B cell (primary cell): ENCODE results near the gene MESD. TPM values are rescaled to one million over a fixed set of nuclear protein-coding genes. Genes with fewer than 3 reads are reported as not detected.

Source experiments
- ATAC-seq: fragments of 200-7000 bp; cut with Tn5 transposase; one replicate; pipeline ENCODE4 v1.10.0; 2021; ENCODE audit warnings: low read depth, mild to moderate bottlenecking, moderate number of reproducible peaks, moderate library complexity
- CTCF ChIA-PET: fragments of 350-600 bp; sonication (Branson Sonifier 250); formaldehyde crosslinking; loops from one replicate; lab custom pipeline; 2021; ENCODE audit warnings: antibody characterized with exemption, inconsistent platforms; lab: Charles Lee
- POLR2A ChIA-PET: fragments of 350-600 bp; sonication (Branson Sonifier 250); formaldehyde crosslinking; loops from one replicate; lab custom pipeline; 2021; ENCODE audit warnings: antibody characterized with exemption; lab: Charles Lee
- DNase-seq: peaks from one replicate; pipeline ENCODE4 v3.0.0; 2013
- H2AFZ ChIP-seq: 2 replicates; pipeline ENCODE4 v1.6.1; 2012; ENCODE audit warnings: mild to moderate bottlenecking, low read depth, low read length; ENCODE audit not compliant: insufficient read depth, poor library complexity, severe bottlenecking
- H3K27ac ChIP-seq, 2 donors: 1 replicate in 1 of 2; 2 replicates in 1 of 2; pipeline ENCODE4 v1.5.1; 2012 to 2013; ENCODE audit warnings: low read length in 2 of 2, mild to moderate bottlenecking in 2 of 2, moderate library complexity in 1 of 2
- H3K27me3 ChIP-seq, 4 experiments: fragments of 200-600 bp in 1 of 4; sonication (generic) in 1 of 4; replicated peaks in 1 of 4; 1 replicate in 2 of 4; 2 replicates in 2 of 4; pipeline versions ENCODE4 v1.6.1 to v1.7.0; 2013 to 2016; ENCODE audit warnings: low read length in 3 of 4, mild to moderate bottlenecking in 2 of 4, mixed read lengths in 1 of 4, moderate library complexity in 1 of 4; ENCODE audit not compliant: insufficient read depth in 4 of 4, control insufficient read depth in 3 of 4; ENCODE audit errors: control extremely low read depth in 1 of 4
- H3K36me3 ChIP-seq, 2 experiments: replicated peaks in 1 of 2; 1 replicate in 1 of 2; 2 replicates in 1 of 2; pipeline versions ENCODE4 v1.6.1 to v1.7.1; 2013; ENCODE audit warnings: low read length in 1 of 2; ENCODE audit not compliant: insufficient read depth in 2 of 2, control insufficient read depth in 1 of 2; ENCODE audit errors: control extremely low read depth in 1 of 2, extremely low read depth in 1 of 2
- H3K4me1 ChIP-seq, 2 donors: fragments of 200-600 bp in 1 of 2; sonication (generic) in 1 of 2; 1 replicate in 1 of 2; 2 replicates in 1 of 2; pipeline versions ENCODE4 v1.5.1 to v1.6.1; 2013 to 2017; ENCODE audit warnings: low read length in 2 of 2; ENCODE audit not compliant: control insufficient read depth in 2 of 2, insufficient read depth in 2 of 2
- H3K4me2 ChIP-seq: replicated peaks from 2 replicates; pipeline ENCODE3; 2012; ENCODE audit warnings: mild to moderate bottlenecking, low read depth, low read length; ENCODE audit not compliant: poor library complexity, severe bottlenecking
- H3K4me3 ChIP-seq, 5 experiments: fragments of 200-600 bp in 1 of 5; sonication (generic) in 1 of 5; 1 replicate in 3 of 5; 2 replicates in 2 of 5; pipeline versions ENCODE4 v1.5.1 to v1.7.0; 2011 to 2016; ENCODE audit warnings: low read length in 4 of 5, mild to moderate bottlenecking in 4 of 5, low read depth in 2 of 5, control low read depth in 1 of 5, moderate library complexity in 1 of 5; ENCODE audit not compliant: insufficient read depth in 1 of 5; ENCODE audit errors: control extremely low read depth in 1 of 5, extremely low read depth in 1 of 5
- H3K79me2 ChIP-seq: fragments of 200-600 bp; sonication (generic); one replicate; pipeline ENCODE4 v1.6.0; 2016; ENCODE audit warnings: low read length; ENCODE audit not compliant: control insufficient read depth, insufficient read depth
- H3K9ac ChIP-seq: fragments of 200-600 bp; sonication (generic); 2 replicates; pipeline ENCODE4 v1.6.1; 2017; ENCODE audit warnings: mild to moderate bottlenecking, low read length, moderate library complexity
- H3K9me3 ChIP-seq, 3 donors: one replicate each; pipeline versions ENCODE4 v1.6.1 to v1.7.1; 2013; ENCODE audit warnings: low read length in 2 of 3; ENCODE audit not compliant: control insufficient read depth in 2 of 3, insufficient read depth in 1 of 3; ENCODE audit errors: control extremely low read depth in 1 of 3
- H4K20me1 ChIP-seq: 2 replicates; pipeline ENCODE4 v1.6.0; 2012; ENCODE audit warnings: mild to moderate bottlenecking, low read length; ENCODE audit not compliant: insufficient read depth, control insufficient read depth, poor library complexity, severe bottlenecking
- H3K27ac Mint-ChIP-seq: one replicate; pipeline ENCODE4 v1.8.0; 2021; ENCODE audit warnings: mixed read lengths
- H3K27me3 Mint-ChIP-seq: one replicate; pipeline ENCODE4 v1.8.0; 2021; ENCODE audit warnings: mixed read lengths
- H3K4me1 Mint-ChIP-seq: one replicate; pipeline ENCODE4 v1.8.0; 2021; ENCODE audit warnings: mixed read lengths
- H3K4me3 Mint-ChIP-seq: one replicate; pipeline ENCODE4 v1.8.0; 2021; ENCODE audit warnings: mixed read lengths
- H3K9me3 Mint-ChIP-seq: one replicate; pipeline ENCODE4 v1.8.0; 2022; ENCODE audit warnings: mixed read lengths; ENCODE audit not compliant: insufficient read depth
- CTCF ChIP-seq: fragments of 200-600 bp; IDR thresholded peaks from one replicate; pipeline ENCODE4 v1.8.0; 2022; ENCODE audit warnings: antibody characterized with exemption, mild to moderate bottlenecking
- EZH2 ChIP-seq: IDR thresholded peaks from 2 replicates; pipeline ENCODE4 v1.6.1; 2012; ENCODE audit warnings: borderline replicate concordance, low read depth, mild to moderate bottlenecking, moderate library complexity, low read length; ENCODE audit not compliant: insufficient read depth, poor library complexity, severe bottlenecking
- WGBS: methylation state at CpG from one replicate; pipeline ENCODE4 v1.1.5; 2013; ENCODE audit warnings: missing lambda C conversion rate; ENCODE audit not compliant: insufficient coverage; 5-methylcytosine and 5-hydroxymethylcytosine counted together
- intact Hi-C: fragments of 100-400 bp; cut with micrococcal nuclease; formaldehyde crosslinking; loops from one replicate; pipeline ENCODE4 v1.10.0; 2022
- polyA plus RNA-seq: library from polyadenylated mRNA; depleted of rRNA; stranded (reverse); fragments of >200 nt; gene quantifications from 2 replicates; pipeline ENCODE4 v1.2.3, GENCODE V29; 2012
- total RNA-seq, 2 donors: library from RNA; stranded (reverse); fragments of 120-200 nt in 1 of 2; gene quantifications; 1 replicate in 1 of 2; 2 replicates in 1 of 2; pipeline versions ENCODE4 v1.2.3 to v1.2.4, GENCODE V29; 2013 to 2022

Gene MESD
- total and polyA plus RNA-seq, 2 donors (not counting 1 experiment from before 2014, with no cell fraction given), result 7.9 to 35.3 TPM

DNA sequence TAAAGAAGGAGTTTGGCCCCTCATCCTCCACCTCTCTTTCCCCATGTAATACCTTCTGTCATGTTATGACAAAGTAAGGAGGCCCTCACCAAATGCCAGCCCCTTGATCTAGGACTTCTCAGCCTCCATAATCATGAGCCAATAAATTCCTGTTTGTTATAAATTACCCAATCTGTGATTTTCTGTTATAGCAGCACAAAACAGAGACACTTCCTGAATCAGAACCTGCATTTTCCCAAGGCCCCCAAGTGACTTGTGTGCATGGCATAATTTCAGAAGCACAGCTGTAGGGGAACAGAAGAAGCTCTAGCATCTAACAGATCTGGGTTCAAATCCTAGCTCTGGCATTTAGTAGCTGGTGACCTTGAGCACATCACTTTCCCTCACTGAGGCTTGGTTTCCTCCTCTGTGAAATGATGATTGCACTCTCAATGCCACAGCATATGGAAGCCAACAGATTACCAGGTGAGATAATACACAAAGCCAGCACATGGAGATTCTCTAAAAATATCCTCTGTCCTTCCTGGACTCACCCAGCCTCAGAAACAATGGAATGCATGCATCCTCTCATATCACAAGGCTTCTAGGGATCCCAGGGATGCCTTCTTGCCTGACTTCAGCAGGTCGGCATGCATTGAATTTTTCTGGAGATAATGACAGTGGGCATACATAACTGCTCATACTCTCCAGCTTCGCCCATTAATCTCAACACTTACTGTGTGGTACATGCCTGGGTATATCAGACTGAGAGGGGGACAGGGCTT, 37.4 kb upstream of the MESD start:
- Mint-ChIP-seq H3K4me3 (no peak overlapping the region), H3K27me3 (peaks cover 3% of the 10 kb centered on the region), H3K27ac (no peak overlapping the region), H3K4me1 (peaks cover 28% of the 10 kb centered on the region), H3K9me3 (peaks cover 2% of the 10 kb centered on the region)
- no peaks in the 10 kb centered on the region for H4K20me1 ChIP-seq
- ATAC-seq, result no peak
- H3K4me2 ChIP-seq, result no peak overlapping the region
- no peak for TF ChIP-seq EZH2
- TF ChIP-seq CTCF, result no peak
- H3K27me3 ChIP-seq, result no peaks in the 10 kb centered on the region
- H3K9ac ChIP-seq, result no peak overlapping the region
- no peaks in the 10 kb centered on the region for H3K9me3 ChIP-seq
- intact Hi-C loops, result no loop called here
- no peaks in the 10 kb centered on the region for H3K36me3 ChIP-seq
- no peak overlapping the region for H2AFZ ChIP-seq
- H3K4me1 ChIP-seq, result peaks cover 17 to 21% of the 10 kb centered on the region in 2 donors
- WGBS, result no CpG with 5 or more reads among the region's 2 CpGs
- CTCF ChIA-PET, result no interaction called here
- DNase-seq, result no peak
- POLR2A ChIA-PET, result no interaction called here
- H3K4me3 ChIP-seq, result no peak overlapping the region
- peaks cover 10% of the 10 kb centered on the region for H3K79me2 ChIP-seq
- H3K27ac ChIP-seq, result no peak overlapping the region

DNA sequence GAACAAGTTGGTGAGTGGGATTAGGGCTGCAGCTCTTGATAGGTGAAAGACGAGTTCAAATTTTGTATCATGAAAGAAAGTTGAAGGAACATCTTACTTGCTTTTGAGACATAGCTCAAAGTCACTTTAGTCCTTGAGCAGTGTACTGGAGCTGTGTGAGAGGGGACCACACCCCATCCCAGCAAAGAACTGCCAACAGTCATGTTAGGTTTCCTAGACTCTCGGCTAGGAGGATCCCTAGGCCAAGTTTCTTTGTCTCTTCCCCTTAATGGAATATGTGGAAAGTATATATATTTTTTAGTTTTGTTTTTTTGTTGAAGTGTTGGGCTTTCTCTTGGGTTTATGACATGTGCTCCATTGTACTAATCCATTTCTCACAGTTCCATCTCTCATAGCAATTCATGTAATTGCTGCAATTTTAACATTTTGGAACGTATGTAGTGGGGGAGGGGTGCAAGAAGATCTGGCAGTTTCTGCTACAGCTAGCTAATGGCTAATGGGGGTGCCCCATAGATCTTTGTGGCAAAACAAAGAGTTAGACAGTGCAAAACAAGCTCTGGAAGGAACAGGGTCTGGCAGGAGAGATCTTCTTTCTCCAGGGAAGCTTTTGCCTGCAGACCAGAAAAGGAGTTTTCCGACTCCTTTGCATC, 36.2 kb upstream of the MESD start:
- CTCF ChIA-PET, result no interaction called here

More for the DNA sequence above, 36.2 kb upstream of the MESD start:
- Mint-ChIP-seq H3K27ac (no peak overlapping the region), H3K27me3 (no peaks in the 10 kb centered on the region), H3K9me3 (no peaks in the 10 kb centered on the region), H3K4me1 (peaks cover 28% of the 10 kb centered on the region), H3K4me3 (no peak overlapping the region)
- Histone ChIP-seq H3K4me1 (peaks cover 17 to 21% of the 10 kb centered on the region in 2 donors), H3K4me3 (no peak overlapping the region), H3K27ac (no peak overlapping the region), H3K36me3 (no peaks in the 10 kb centered on the region), H2AFZ (no peak overlapping the region), H3K9me3 (no peaks in the 10 kb centered on the region), H3K27me3 (no peaks in the 10 kb centered on the region), H3K79me2 (peaks cover 19% of the 10 kb centered on the region), H3K9ac (no peak overlapping the region), H3K4me2 (no peak overlapping the region), H4K20me1 (no peaks in the 10 kb centered on the region)
- intact Hi-C loops, result no loop called here
- no peak for DNase-seq
- TF ChIP-seq EZH2 (no peak), CTCF (no peak)
- 100% methylated on average over 3 of the region's 4 CpGs for WGBS
- POLR2A ChIA-PET, result no interaction called here
- no peak for ATAC-seq
